Measurements from ENCODE around the gene MNT.

The MNT gene

DNA sequence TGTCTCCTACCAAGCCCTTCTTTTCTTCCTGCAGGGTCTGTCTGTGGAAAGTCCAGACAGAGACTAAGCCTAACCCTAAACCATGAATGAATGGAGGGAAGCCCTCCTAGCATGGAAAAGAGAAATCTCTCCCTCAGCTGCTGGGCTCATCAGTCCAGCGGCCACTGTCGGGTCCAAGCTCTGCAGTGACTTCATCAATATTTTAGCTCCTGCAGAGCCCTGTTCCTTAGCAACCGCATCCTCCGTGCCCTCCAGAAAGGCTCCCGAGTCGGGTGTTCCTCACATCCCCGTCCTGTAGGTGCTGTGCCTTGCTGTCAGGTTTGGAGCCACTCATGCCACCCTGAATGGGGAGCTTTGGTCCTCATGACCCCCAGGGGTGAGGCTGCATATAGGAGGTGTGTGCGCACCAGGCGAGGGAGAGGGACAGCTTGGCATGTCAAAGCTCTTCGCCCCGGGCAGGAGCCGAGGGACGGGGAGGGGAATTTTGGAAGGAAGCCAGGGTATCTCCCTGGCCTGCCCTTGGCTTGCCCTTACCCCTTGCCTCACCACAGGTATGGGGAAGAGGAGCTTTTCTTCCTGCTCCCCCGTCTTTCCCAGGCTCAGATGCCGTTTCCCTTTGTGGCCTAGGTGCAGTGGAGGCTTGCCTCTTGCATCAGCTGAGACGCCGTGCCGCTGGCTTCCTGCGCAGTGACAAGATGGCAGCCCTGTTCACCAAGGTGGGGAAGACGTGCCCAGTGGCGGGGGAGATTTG, 39.7 kb downstream of the MNT start:
- TF ChIP-seq, protein P1, sequence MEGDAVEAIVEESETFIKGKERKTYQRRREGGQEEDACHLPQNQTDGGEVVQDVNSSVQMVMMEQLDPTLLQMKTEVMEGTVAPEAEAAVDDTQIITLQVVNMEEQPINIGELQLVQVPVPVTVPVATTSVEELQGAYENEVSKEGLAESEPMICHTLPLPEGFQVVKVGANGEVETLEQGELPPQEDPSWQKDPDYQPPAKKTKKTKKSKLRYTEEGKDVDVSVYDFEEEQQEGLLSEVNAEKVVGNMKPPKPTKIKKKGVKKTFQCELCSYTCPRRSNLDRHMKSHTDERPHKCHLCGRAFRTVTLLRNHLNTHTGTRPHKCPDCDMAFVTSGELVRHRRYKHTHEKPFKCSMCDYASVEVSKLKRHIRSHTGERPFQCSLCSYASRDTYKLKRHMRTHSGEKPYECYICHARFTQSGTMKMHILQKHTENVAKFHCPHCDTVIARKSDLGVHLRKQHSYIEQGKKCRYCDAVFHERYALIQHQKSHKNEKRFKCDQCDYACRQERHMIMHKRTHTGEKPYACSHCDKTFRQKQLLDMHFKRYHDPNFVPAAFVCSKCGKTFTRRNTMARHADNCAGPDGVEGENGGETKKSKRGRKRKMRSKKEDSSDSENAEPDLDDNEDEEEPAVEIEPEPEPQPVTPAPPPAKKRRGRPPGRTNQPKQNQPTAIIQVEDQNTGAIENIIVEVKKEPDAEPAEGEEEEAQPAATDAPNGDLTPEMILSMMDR (conservative IDR thresholded peaks at IDR 0.05; ENCODE audit: control insufficient read depth, insufficient read depth, low read depth, low read length) = no peak

DNA sequence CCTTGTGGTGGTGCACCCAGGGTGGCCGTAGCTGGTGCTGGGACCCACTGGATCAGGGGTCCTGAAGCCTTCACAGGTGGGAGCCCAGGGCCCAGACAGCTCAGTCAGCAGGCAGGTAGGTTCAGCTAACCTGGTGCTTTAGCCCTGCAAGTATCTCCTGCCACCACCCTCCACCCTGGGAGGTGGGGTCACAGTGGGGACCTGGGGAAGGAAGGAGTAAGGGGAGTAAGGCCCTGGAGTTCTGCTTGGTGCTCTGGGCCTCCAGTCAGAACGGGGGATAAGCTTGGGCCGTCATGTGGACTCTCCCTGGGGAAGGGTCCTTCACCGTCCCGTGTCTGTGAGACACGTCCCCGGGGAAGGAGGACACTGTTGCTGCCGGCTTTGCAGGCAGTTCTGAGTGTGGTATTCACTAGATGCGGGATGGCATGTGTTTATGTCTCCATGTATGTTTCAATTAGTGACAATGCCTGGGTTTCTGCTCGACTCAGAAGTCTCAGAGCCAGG, 42.9 kb downstream of the MNT start:
- TF ChIP-seq, protein P1 (conservative IDR thresholded peaks at IDR 0.05; ENCODE audit: control insufficient read depth, insufficient read depth, low read depth, low read length) = no peak
- DNase-seq (ENCODE audit: low read depth) = no peak

More for the DNA sequence above, 39.7 kb downstream of the MNT start:
- no peak overlapping the region for H3K4me3 ChIP-seq (ENCODE audit: control insufficient read depth, low read depth, low read length)
- no peak for DNase-seq (ENCODE audit: low read depth)

DNA sequence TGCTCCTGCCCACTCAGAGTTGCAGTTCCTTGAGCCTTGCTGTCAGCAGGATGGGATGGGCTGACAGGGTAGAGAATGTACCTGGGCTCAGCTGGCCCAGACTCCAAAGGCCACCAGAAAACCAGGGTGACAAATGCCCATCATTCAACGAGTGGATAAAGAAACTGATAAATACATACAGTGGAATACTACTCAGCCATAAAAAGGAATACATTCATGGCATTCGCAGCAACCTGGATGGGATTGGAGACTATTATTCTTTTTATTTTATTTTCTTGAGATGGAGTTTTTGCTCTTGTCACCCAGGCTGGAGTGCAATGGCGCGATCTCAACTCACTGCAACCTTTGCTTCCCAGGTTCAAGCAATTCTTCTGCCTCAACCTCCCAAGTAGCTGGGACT, 43.6 kb downstream of the MNT start:
- TF ChIP-seq, protein P1 (conservative IDR thresholded peaks at IDR 0.05; ENCODE audit: control insufficient read depth, insufficient read depth, low read depth, low read length) = no peak
- no peak for DNase-seq (ENCODE audit: low read depth)
- H3K4me3 ChIP-seq (ENCODE audit: control insufficient read depth, low read depth, low read length) = no peak overlapping the region

More for the DNA sequence above, 42.9 kb downstream of the MNT start:
- H3K4me3 ChIP-seq (ENCODE audit: control insufficient read depth, low read depth, low read length) = no peak overlapping the region

DNA sequence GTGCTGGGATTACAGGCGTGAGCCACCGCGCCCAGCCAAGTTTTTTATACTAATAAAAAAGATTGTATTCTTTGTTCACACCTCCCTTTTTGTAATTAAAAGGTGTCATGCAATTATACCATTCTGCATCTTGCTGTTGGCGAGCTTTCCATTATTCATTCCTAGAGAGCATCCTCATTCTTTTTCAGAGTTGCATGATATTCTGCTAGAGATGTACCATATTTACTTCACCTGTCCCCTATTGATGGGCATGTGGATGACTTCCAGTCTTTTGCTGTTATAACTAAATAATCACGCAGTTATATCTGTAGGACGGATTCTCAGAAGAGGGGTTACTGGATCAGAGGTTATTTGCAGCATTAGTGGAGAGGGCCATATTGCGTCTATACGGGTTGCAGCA, 46.5 kb downstream of the MNT start:
- no peak overlapping the region for H3K4me3 ChIP-seq (ENCODE audit: control insufficient read depth, low read depth, low read length)
- TF ChIP-seq, protein P1 (conservative IDR thresholded peaks at IDR 0.05; ENCODE audit: control insufficient read depth, insufficient read depth, low read depth, low read length) = no peak
- no peak for DNase-seq (ENCODE audit: low read depth)

DNA sequence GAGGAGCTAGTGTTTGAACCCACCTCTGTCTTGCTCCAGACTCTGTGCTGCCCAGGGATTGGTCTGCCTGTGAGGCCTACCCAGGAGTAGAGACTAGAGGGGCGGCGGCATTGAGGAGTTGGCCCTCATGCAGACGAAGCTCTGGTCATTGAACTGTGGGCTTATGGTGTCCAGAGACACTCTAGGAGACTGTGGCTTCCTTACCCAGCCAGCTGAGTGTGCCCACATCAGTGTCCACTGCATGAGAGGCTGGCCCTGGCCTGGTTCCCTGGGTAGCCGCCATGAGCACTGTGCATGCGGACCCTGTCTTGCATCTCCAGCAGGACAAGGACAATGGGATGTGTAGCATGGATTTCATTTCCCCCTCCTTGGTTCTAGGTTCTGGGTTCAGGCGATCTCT, 49.6 kb downstream of the MNT start:
- TF ChIP-seq, protein P1 (conservative IDR thresholded peaks at IDR 0.05; ENCODE audit: control insufficient read depth, insufficient read depth, low read depth, low read length) = no peak
- H3K4me3 ChIP-seq (ENCODE audit: control insufficient read depth, low read depth, low read length) = no peak overlapping the region
- no peak for DNase-seq (ENCODE audit: low read depth)

DNA sequence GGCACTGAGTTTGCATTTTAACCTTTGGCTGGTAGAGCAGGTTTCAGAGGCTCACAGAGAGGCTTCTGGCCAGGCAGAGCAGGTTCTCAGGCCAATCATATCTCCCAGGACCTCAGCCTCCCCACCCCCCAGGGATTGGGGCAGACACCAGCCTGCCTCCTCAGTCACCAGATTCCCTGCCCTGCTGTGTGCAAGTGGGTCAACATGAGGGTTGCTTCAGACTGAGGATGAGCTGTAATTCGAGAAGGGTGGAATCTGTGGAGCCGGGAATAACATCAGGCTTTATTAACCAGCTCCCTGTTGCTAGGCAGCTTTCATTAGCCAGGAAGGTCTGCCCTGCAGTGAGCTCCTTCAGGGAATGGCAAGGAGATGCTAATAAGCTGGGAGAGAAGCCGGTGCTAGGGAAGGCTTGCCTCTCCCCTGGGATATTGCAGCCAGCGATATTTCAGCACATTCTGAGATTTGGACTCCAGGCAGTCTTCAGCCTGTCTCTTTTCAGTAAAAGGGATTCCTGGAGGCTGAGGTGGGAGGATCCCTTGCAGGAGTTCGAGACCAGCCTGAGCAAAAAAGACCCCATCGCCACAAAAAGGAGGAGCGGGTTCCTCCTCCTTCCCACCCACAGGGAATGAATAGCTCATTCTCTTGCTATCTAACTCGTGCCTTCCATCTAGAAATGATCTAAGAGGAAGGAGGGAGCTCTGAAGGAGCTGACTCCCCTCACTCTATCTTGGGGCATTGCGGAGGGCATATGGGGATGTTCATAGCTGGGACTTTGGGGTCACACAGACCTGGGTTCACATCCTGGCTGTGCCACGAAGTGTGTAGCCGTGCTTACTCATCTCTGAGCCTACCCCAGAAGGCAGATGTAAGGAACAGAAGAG, 52.8 kb downstream of the MNT start:
- no peak overlapping the region for H3K4me3 ChIP-seq (ENCODE audit: control insufficient read depth, low read depth, low read length)
- TF ChIP-seq, protein P1 (conservative IDR thresholded peaks at IDR 0.05; ENCODE audit: control insufficient read depth, insufficient read depth, low read depth, low read length) = no peak
- peak; percentile 93 for DNase-seq (ENCODE audit: low read depth)
